Superior temporal gyrus (tissue), 1 donor: ENCODE data around the gene KLHL29.

ENCODE experiments used
- DNase-seq: peaks from one replicate; pipeline ENCODE4 v3.0.0-alpha.2; 2016; ENCODE audit errors: extremely low spot score

The KLHL29 gene

GRCh38 chr2:23680951-23681350 is 296.0 kb downstream of the KLHL29 start:
- no peak for DNase-seq

GRCh38 chr2:23681356-23682140 is 296.6 kb downstream of the KLHL29 start:
- no peak for DNase-seq

- no peak for DNase-seq
These were observed 297.5 kb downstream of the KLHL29 start for GRCh38 chr2:23682481-23682880.

- DNase-seq, result no peak
These were observed 298.0 kb downstream of the KLHL29 start for GRCh38 chr2:23683001-23683400.

GRCh38 chr2:23684395-23685176 is 299.6 kb downstream of the KLHL29 start:
- DNase-seq, result no peak

GRCh38 chr2:23685181-23685580 is 300.2 kb downstream of the KLHL29 start:
- no peak for DNase-seq

GRCh38 chr2:23685706-23686105 is 300.7 kb downstream of the KLHL29 start:
- no peak for DNase-seq

- DNase-seq, result no peak
These were observed 301.5 kb downstream of the KLHL29 start for GRCh38 chr2:23686405-23687029.

- no peak for DNase-seq
These were observed 302.2 kb downstream of the KLHL29 start for GRCh38 chr2:23687214-23687613.

- DNase-seq, result no peak
These were observed 302.7 kb downstream of the KLHL29 start for GRCh38 chr2:23687713-23688112.

- DNase-seq, result no peak
These were observed 303.6 kb downstream of the KLHL29 start for GRCh38 chr2:23688486-23689130.

- no peak for DNase-seq
These were observed 304.2 kb downstream of the KLHL29 start for GRCh38 chr2:23689131-23689700.

- DNase-seq, result no peak
These were observed 304.9 kb downstream of the KLHL29 start for GRCh38 chr2:23689891-23690290.

GRCh38 chr2:23690421-23691105 is 305.6 kb downstream of the KLHL29 start:
- no peak for DNase-seq

GRCh38 chr2:23691106-23691470 is 306.1 kb downstream of the KLHL29 start:
- DNase-seq, result no peak

- DNase-seq, result no peak
These were observed 306.6 kb downstream of the KLHL29 start for GRCh38 chr2:23691565-23691964.

GRCh38 chr2:23692263-23692662 is 307.3 kb downstream of the KLHL29 start:
- DNase-seq, result no peak

GRCh38 chr2:23692851-23693605 is 308.0 kb downstream of the KLHL29 start:
- no peak for DNase-seq

- DNase-seq, result no peak
These were observed 308.6 kb downstream of the KLHL29 start for GRCh38 chr2:23693606-23693951.
